Neuronal stem cell (in vitro differentiated cells): ENCODE measurements around the gene RYR2.

Experiments
- DNase-seq: peaks from one replicate; pipeline ENCODE4 v3.0.0-alpha.2; 2013; ENCODE audit warnings: low spot score
- H2AFZ ChIP-seq: one replicate; pipeline ENCODE4 v1.6.1; 2013; ENCODE audit warnings: mild to moderate bottlenecking, low read length, inconsistent platforms
- H2AK5ac ChIP-seq: 2 replicates; pipeline ENCODE4 v1.6.1; 2013; ENCODE audit warnings: low read depth, mild to moderate bottlenecking, inconsistent platforms, low read length, moderate library complexity, mixed read lengths
- H2BK120ac ChIP-seq: 2 replicates; pipeline ENCODE4 v1.6.1; 2013; ENCODE audit warnings: low read depth, mild to moderate bottlenecking, inconsistent platforms, low read length, moderate library complexity, mixed read lengths
- H2BK12ac ChIP-seq: one replicate; pipeline ENCODE4 v1.6.1; 2013; ENCODE audit warnings: low read length, inconsistent platforms
- H2BK15ac ChIP-seq: 2 replicates; pipeline ENCODE4 v1.6.1; 2013; ENCODE audit warnings: mild to moderate bottlenecking, low read length, inconsistent platforms, mixed read lengths
- H2BK5ac ChIP-seq: one replicate; pipeline ENCODE4 v1.6.1; 2013; ENCODE audit warnings: inconsistent platforms, mild to moderate bottlenecking, low read length, moderate library complexity
- H3K14ac ChIP-seq: one replicate; pipeline ENCODE4 v1.6.1; 2013; ENCODE audit warnings: low read length, inconsistent platforms
- H3K18ac ChIP-seq: 2 replicates; pipeline ENCODE4 v1.6.1; 2013; ENCODE audit warnings: low read length, inconsistent platforms
- H3K23ac ChIP-seq: 2 replicates; pipeline ENCODE4 v1.6.1; 2013; ENCODE audit warnings: low read depth, mild to moderate bottlenecking, mixed read lengths, low read length, inconsistent platforms; ENCODE audit not compliant: poor library complexity
- H3K27ac ChIP-seq: replicated peaks from 3 replicates; pipeline ENCODE4 v1.5.1; 2013; ENCODE audit warnings: low read length, inconsistent platforms
- H3K27me3 ChIP-seq, 3 experiments: 2 replicates each; pipeline ENCODE4 v1.6.1; 2013; ENCODE audit warnings: low read length in 3 of 3, mild to moderate bottlenecking in 2 of 3, inconsistent platforms in 1 of 3, low read depth in 1 of 3, mixed read lengths in 1 of 3, moderate library complexity in 1 of 3; ENCODE audit not compliant: control insufficient read depth in 3 of 3, insufficient read depth in 3 of 3
- H3K36me3 ChIP-seq, 2 donors: replicated peaks in 1 of 2; 2 replicates each; pipeline ENCODE4 v1.6.1; 2013; ENCODE audit warnings: low read length in 2 of 2; ENCODE audit not compliant: control insufficient read depth in 2 of 2, insufficient read depth in 2 of 2
- H3K4ac ChIP-seq: 2 replicates; pipeline ENCODE4 v1.6.1; 2013; ENCODE audit warnings: inconsistent platforms, mild to moderate bottlenecking, low read length, moderate library complexity
- H3K4me1 ChIP-seq, 2 donors: 1 replicate in 1 of 2; 2 replicates in 1 of 2; pipeline ENCODE4 v1.6.1; 2013; ENCODE audit warnings: low read length in 2 of 2, low read depth in 1 of 2; ENCODE audit not compliant: control insufficient read depth in 2 of 2, insufficient read depth in 1 of 2
- H3K4me2 ChIP-seq: one replicate; pipeline ENCODE4 v1.6.1; 2013; ENCODE audit warnings: mild to moderate bottlenecking, low read length, inconsistent platforms; ENCODE audit not compliant: insufficient read depth, poor library complexity, severe bottlenecking
- H3K4me3 ChIP-seq, 2 donors: 2 replicates each; pipeline ENCODE4 v1.5.1; 2013; ENCODE audit warnings: low read length in 2 of 2, mild to moderate bottlenecking in 2 of 2, inconsistent platforms in 1 of 2, moderate library complexity in 1 of 2
- H3K79me1 ChIP-seq: one replicate; pipeline ENCODE4 v1.6.1; 2013; ENCODE audit warnings: low read depth, mild to moderate bottlenecking, inconsistent platforms, low read length, moderate library complexity
- H3K9ac ChIP-seq: one replicate; pipeline ENCODE4 v1.6.1; 2013; ENCODE audit warnings: mild to moderate bottlenecking, low read depth, low read length, inconsistent platforms; ENCODE audit not compliant: poor library complexity
- H3K9me3 ChIP-seq, 2 donors: replicated peaks in 1 of 2; 2 replicates each; pipeline versions ENCODE3 to v1.6.1; 2013; ENCODE audit warnings: low read length in 2 of 2, mild to moderate bottlenecking in 2 of 2, inconsistent platforms in 1 of 2, low read depth in 1 of 2, mixed read lengths in 1 of 2, moderate library complexity in 1 of 2; ENCODE audit not compliant: control insufficient read depth in 2 of 2, insufficient read depth in 1 of 2
- H4K8ac ChIP-seq: one replicate; pipeline ENCODE4 v1.6.1; 2013; ENCODE audit warnings: low read depth, mild to moderate bottlenecking, inconsistent platforms, low read length, moderate library complexity
- H4K91ac ChIP-seq: one replicate; pipeline ENCODE4 v1.6.1; 2013; ENCODE audit warnings: low read length, low read depth, mild to moderate bottlenecking, inconsistent platforms; ENCODE audit not compliant: poor library complexity
- WGBS, 2 donors: extraction: QIAGEN DNeasy Blood & Tissue Kit; methylation state at CpG; one replicate each; pipeline ENCODE4 v1.1.7; 2013; ENCODE audit warnings: missing lambda C conversion rate in 2 of 2, mixed read lengths in 1 of 2; ENCODE audit not compliant: insufficient read length in 2 of 2, insufficient replicate concordance in 1 of 2; ENCODE audit errors: extremely low coverage in 2 of 2; 5-methylcytosine and 5-hydroxymethylcytosine counted together

RYR2 gene

DNA sequence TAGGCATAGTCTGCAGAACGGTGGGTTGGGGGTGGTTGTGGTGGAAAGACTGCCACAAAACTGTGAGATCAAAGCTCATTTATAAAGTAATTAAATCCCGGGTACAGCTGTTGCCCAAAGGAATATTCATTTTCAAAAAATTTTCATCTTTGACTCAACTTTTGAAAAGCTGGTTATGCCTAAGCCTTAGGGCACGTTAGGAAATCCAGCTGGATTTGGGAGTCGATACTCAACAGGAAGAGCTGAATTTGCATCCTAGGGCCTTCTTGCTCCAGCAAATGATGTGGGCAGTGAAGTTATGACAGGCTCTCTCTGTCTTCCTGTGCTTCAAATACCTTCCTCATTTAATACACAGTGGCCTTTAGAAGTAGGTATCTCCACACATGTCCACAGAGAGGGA is 817.0 kb downstream of the RYR2 start:
- WGBS, 2 donors = no CpG with 5 or more reads among the region's 4 CpGs
- no peak overlapping the region for H3K4ac ChIP-seq
- no peaks in the 10 kb centered on the region for H3K79me1 ChIP-seq

GRCh38 chr1:237861944-237862343 is 820.0 kb downstream of the RYR2 start:
- Histone ChIP-seq H3K27ac (no peak overlapping the region), H3K4me3 (no peak overlapping the region), H2AK5ac (no peak overlapping the region), H3K18ac (no peak overlapping the region), H2BK12ac (no peak overlapping the region), H3K9me3 (no peaks in the 10 kb centered on the region), H4K91ac (no peak overlapping the region), H3K14ac (no peak overlapping the region), H3K27me3 (peaks cover 0 to 7% (median 0%) of the 10 kb centered on the region in 3 experiments), H3K4me1 (peaks cover 0 to 3% of the 10 kb centered on the region in 2 donors), H3K4me2 (no peak overlapping the region), H3K4ac (no peak overlapping the region), H2AFZ (no peak overlapping the region), H2BK120ac (no peak overlapping the region), H3K79me1 (no peaks in the 10 kb centered on the region), H4K8ac (no peak overlapping the region), H3K9ac (no peak overlapping the region), H2BK15ac (no peak overlapping the region), H3K23ac (no peak overlapping the region), H3K36me3 (no peaks in the 10 kb centered on the region), H2BK5ac (no peak overlapping the region)
- WGBS, 2 donors = no CpG with 5 or more reads among the region's 8 CpGs
- no peak for DNase-seq

More for the DNA sequence above, 817.0 kb downstream of the RYR2 start:
- no peaks in the 10 kb centered on the region for H3K4me1 ChIP-seq
- no peak overlapping the region for H3K4me2 ChIP-seq
- H3K9me3 ChIP-seq = no peaks in the 10 kb centered on the region
- H2BK120ac ChIP-seq = no peak overlapping the region
- H2BK5ac ChIP-seq = no peak overlapping the region
- H2AK5ac ChIP-seq = no peak overlapping the region
- H3K4me3 ChIP-seq = no peak overlapping the region
- no peak overlapping the region for H3K23ac ChIP-seq
- DNase-seq = no peak
- H2AFZ ChIP-seq = no peak overlapping the region
- no peak overlapping the region for H2BK15ac ChIP-seq
- H3K36me3 ChIP-seq = no peaks in the 10 kb centered on the region
- H4K8ac ChIP-seq = no peak overlapping the region
- H3K18ac ChIP-seq = no peak overlapping the region
- no peak overlapping the region for H3K27ac ChIP-seq
- H3K27me3 ChIP-seq = no peaks in the 10 kb centered on the region
- H3K9ac ChIP-seq = no peak overlapping the region
- no peak overlapping the region for H4K91ac ChIP-seq
- no peak overlapping the region for H2BK12ac ChIP-seq
- H3K14ac ChIP-seq = no peak overlapping the region

DNA sequence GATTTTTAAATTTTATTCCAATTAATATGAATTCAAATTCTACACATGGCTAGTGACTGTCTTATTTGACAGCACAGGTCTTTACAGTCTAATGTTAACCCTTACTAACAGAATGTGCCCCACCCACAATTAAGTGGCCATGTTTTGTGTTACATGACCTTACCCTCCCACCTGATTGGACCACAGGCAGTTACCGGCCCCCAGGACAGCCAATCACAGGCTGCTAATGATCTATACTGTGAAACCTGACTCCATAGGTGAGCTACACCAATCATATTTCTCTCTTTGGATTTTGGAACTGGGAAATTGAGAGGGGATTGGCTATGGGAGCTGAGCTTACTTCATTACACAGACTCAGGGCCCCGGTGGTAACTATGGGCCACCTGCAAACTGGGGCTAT is 821.2 kb downstream of the RYR2 start:
- Histone ChIP-seq H2BK5ac (no peak overlapping the region), H2BK120ac (no peak overlapping the region), H3K9ac (no peak overlapping the region), H3K4ac (no peak overlapping the region), H2AK5ac (no peak overlapping the region), H3K18ac (no peak overlapping the region), H3K27me3 (peaks cover 0 to 7% (median 0%) of the 10 kb centered on the region in 3 experiments), H3K4me1 (peaks cover 0 to 7% of the 10 kb centered on the region in 2 donors), H3K79me1 (no peaks in the 10 kb centered on the region), H3K9me3 (no peaks in the 10 kb centered on the region), H3K4me2 (no peak overlapping the region), H2BK15ac (no peak overlapping the region), H3K14ac (no peak overlapping the region), H2BK12ac (no peak overlapping the region), H3K4me3 (no peak overlapping the region), H3K23ac (no peak overlapping the region), H3K27ac (no peak overlapping the region), H4K8ac (no peak overlapping the region), H3K36me3 (no peaks in the 10 kb centered on the region), H4K91ac (peak overlapping the region; percentile 11), H2AFZ (no peak overlapping the region)
- DNase-seq = no peak
- no CpG with 5 or more reads among the region's 2 CpGs for WGBS, 2 donors

- Histone ChIP-seq H3K4ac (no peak overlapping the region), H3K4me1 (peaks cover 0 to 7% of the 10 kb centered on the region in 2 donors), H2BK12ac (peak overlapping the region; percentile 73), H3K9me3 (no peaks in the 10 kb centered on the region), H3K9ac (peak overlapping the region; percentile 61), H2BK15ac (peak overlapping the region; percentile 90), H3K23ac (no peak overlapping the region), H3K4me2 (no peak overlapping the region), H2BK5ac (no peak overlapping the region), H3K4me3 (no peak overlapping the region), H2AK5ac (peak overlapping the region; percentile 40), H3K36me3 (no peaks in the 10 kb centered on the region), H2AFZ (peak overlapping the region; percentile 81), H3K18ac (peak overlapping the region; percentile 60), H3K27me3 (peaks cover 0 to 7% (median 0%) of the 10 kb centered on the region in 3 experiments), H3K27ac (no peak overlapping the region), H3K79me1 (no peaks in the 10 kb centered on the region), H4K8ac (no peak overlapping the region), H3K14ac (no peak overlapping the region), H4K91ac (no peak overlapping the region), H2BK120ac (no peak overlapping the region)
- peak; percentile 57 for DNase-seq
- WGBS, 2 donors = no CpG with 5 or more reads among the region's 25 CpGs
These were observed 822.6 kb downstream of the RYR2 start for GRCh38 chr1:237864338-237865244.
